ENCODE data around the gene ADAT1. TPM values are rescaled to one million over a fixed set of nuclear protein-coding genes. Genes with fewer than 3 reads are reported as not detected.

ADAT1 gene
- total RNA-seq, 2 donors from 2014 or later: 20.4 to 23.7 TPM

DNA sequence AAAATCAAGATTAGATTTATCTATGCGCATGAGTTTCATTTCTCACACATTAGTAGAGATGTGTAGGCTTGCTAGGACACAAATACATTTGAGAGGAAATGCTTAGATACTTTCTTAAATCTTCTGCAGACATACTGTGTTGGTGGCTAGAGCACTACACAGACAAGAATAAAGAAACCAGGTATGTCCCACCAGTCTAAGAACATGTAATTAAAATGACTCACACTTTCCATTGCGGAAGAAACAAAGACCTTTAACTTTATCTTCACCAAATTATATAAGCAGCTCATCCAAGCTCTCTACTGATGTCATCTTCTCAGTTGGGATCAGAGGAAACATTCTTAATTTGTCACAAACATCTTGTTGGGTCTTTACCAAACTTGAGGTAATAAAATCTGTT, 44.4 kb downstream of the ADAT1 start:
- TF ChIP-seq, protein P1, sequence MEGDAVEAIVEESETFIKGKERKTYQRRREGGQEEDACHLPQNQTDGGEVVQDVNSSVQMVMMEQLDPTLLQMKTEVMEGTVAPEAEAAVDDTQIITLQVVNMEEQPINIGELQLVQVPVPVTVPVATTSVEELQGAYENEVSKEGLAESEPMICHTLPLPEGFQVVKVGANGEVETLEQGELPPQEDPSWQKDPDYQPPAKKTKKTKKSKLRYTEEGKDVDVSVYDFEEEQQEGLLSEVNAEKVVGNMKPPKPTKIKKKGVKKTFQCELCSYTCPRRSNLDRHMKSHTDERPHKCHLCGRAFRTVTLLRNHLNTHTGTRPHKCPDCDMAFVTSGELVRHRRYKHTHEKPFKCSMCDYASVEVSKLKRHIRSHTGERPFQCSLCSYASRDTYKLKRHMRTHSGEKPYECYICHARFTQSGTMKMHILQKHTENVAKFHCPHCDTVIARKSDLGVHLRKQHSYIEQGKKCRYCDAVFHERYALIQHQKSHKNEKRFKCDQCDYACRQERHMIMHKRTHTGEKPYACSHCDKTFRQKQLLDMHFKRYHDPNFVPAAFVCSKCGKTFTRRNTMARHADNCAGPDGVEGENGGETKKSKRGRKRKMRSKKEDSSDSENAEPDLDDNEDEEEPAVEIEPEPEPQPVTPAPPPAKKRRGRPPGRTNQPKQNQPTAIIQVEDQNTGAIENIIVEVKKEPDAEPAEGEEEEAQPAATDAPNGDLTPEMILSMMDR (IDR thresholded peaks at IDR 0.05): no peak
- H3K4me3 ChIP-seq: no peak overlapping the region
- H3K9me3 ChIP-seq: no peaks in the 10 kb centered on the region
- DNase-seq (ENCODE audit: low spot score): no peak
- H3K36me3 ChIP-seq: peaks cover 54% of the 10 kb centered on the region
- H3K27ac ChIP-seq: no peak overlapping the region
- H3K27me3 ChIP-seq: no peaks in the 10 kb centered on the region
- peaks cover 0 to 7% of the 10 kb centered on the region in 2 donors for H3K4me1 ChIP-seq

DNA sequence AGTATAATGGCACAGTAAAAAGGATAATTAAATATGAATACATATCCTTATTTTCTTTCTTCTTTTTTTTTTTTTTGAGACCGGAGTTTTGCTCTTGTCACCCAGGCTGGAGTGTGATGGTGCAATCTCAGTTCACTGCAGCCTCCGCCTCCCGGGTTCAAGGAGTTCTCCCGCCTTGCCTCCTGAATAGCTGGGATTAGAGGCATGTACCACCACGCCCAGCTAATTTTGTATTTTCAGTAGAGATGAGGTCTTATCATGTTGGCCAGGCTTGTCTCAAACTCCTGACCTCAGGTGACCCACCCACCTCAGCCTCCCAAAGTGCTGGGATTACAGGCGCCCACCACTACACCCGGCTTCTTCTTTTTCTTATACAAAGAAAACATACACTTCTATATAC, 44.9 kb downstream of the ADAT1 start:
- no peak for DNase-seq (ENCODE audit: low spot score)
- H3K27me3 ChIP-seq: no peaks in the 10 kb centered on the region
- H3K4me1 ChIP-seq: peaks cover 0 to 12% of the 10 kb centered on the region in 2 donors
- peaks cover 59% of the 10 kb centered on the region for H3K36me3 ChIP-seq
- no peak overlapping the region for H3K4me3 ChIP-seq
- TF ChIP-seq, protein P1 (IDR thresholded peaks at IDR 0.05): no peak
- H3K27ac ChIP-seq: no peak overlapping the region
- H3K9me3 ChIP-seq: no peaks in the 10 kb centered on the region

DNA sequence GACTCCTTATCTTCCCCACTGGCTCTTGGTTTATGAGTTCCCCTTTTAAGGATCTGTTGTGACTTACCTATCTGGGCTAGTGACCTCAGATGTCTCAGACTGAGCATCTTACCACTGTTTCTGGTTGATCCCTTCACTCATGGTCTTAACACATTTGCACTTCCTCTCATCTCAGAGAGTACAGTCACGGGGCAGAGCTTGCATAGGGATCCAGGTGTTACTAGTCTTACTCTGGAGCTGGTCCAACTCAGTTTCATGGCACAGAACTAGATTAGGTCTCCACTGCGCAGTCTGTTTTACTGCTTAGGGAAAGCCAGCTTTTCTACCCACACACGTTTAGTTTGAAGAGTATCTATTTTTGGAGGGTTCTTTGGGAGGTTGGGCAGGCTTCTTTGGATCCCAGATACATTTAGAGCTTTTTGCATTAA, 46.7 kb downstream of the ADAT1 start:
- Histone ChIP-seq H3K4me1 (peaks cover 0 to 31% of the 10 kb centered on the region in 2 donors), H3K9me3 (no peaks in the 10 kb centered on the region), H3K27ac (no peak overlapping the region), H3K27me3 (no peaks in the 10 kb centered on the region), H3K36me3 (peaks cover 76% of the 10 kb centered on the region), H3K4me3 (no peak overlapping the region)
- DNase-seq (ENCODE audit: low spot score): no peak
- TF ChIP-seq, protein P1 (IDR thresholded peaks at IDR 0.05): no peak

DNA sequence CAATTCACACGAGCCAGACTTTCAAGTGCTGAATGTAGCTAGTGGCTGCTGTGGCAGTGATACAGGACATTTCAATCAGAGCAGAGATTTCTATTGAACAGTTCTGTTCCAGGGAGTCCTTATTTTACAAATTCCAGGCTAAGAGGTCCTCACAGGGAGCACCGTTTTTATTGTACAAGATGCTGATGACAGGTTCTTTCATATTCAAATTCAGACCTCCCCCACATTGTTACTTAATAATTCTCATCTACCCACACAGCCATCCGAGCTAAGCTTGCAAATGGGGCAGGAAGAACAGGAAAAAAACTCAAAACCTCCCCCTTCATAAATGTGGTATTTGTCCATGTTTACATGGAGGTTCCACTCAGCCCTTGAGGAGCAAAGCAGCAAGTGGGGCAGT, 47.1 kb downstream of the ADAT1 start:
- H3K27ac ChIP-seq: no peak overlapping the region
- no peak for DNase-seq (ENCODE audit: low spot score)
- TF ChIP-seq, protein P1 (IDR thresholded peaks at IDR 0.05): no peak
- H3K9me3 ChIP-seq: no peaks in the 10 kb centered on the region
- peaks cover 0 to 35% of the 10 kb centered on the region in 2 donors for H3K4me1 ChIP-seq
- no peaks in the 10 kb centered on the region for H3K27me3 ChIP-seq
- no peak overlapping the region for H3K4me3 ChIP-seq
- H3K36me3 ChIP-seq: peaks cover 80% of the 10 kb centered on the region

DNA sequence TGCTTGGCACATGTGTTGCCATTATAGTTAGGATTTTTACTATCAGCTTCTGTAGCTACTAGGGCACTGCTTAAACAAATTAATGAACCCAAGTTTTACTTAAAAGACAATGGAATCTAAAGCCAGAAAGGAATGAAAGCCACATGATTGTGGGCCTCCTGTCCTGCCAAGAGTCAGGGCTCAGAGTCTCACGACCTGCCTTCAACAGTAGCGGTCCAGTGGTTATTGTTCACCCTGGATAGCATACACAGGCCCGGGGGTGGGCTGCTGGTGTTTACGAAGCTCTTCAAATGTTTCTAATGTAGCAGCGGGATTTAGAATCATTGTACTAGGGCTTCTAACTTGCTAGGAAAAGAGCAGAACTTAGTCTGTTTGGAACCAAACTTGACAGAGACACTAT, 49.1 kb downstream of the ADAT1 start:
- Histone ChIP-seq H3K36me3 (peaks cover 88% of the 10 kb centered on the region), H3K27me3 (no peaks in the 10 kb centered on the region), H3K9me3 (no peaks in the 10 kb centered on the region), H3K27ac (no peak overlapping the region), H3K4me1 (peaks cover 0 to 55% of the 10 kb centered on the region in 2 donors), H3K4me3 (no peak overlapping the region)
- TF ChIP-seq, protein P1 (IDR thresholded peaks at IDR 0.05): no peak
- DNase-seq (ENCODE audit: low spot score): no peak

DNA sequence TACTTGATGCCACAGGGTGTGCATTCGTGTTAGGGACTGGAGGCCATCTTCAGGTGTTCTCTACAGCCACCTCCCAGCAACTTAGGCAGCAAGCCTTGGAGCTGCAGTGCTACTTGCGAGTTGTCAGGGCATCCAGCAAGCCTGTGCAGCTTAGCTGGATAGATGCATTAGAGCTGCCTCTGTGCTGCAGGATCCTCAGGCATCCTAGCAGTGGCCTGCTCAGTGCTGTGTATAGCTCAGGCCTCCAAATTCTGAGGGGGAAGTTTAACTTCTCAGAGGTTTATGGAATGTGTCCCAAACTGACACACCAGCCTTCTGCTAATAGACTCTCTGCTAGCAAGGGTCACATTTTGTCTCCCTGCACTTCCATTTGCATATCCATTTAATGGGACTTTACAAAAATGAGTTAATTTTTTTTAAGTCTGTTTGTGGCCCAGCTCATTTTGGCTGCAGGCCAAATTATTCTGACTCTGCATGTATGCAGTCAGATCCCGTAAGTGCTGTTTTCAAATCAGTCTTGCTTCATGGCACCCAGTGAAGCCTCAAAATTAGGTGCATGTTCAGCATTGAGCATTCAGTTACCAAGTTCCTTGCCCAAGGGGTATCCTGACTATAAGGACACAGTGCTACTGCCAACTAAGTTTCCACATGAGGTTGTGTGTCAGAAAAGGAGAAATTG, 50.1 kb downstream of the ADAT1 start:
- TF ChIP-seq, protein P1 (IDR thresholded peaks at IDR 0.05): no peak
- H3K4me1 ChIP-seq: peaks cover 0 to 65% of the 10 kb centered on the region in 2 donors
- H3K9me3 ChIP-seq: no peaks in the 10 kb centered on the region
- peaks cover 88% of the 10 kb centered on the region for H3K36me3 ChIP-seq
- DNase-seq (ENCODE audit: low spot score): no peak
- no peak overlapping the region for H3K27ac ChIP-seq
- no peak overlapping the region for H3K4me3 ChIP-seq
- H3K27me3 ChIP-seq: no peaks in the 10 kb centered on the region

Measured in right atrium auricular region (tissue), 2 donors.